Measurements from ENCODE around the gene ANAPC2. TPM values are rescaled to one million over a fixed set of nuclear protein-coding genes. Genes with fewer than 3 reads are reported as not detected.

Gene ANAPC2
- polyA plus RNA-seq, 1 donor: 47.0 TPM

GRCh38 chr9:137166380-137167229 lies 21.8 kb downstream of the ANAPC2 start:
- WGBS (ENCODE audit: insufficient coverage, low lambda C conversion rate): no CpG with 5 or more reads among the region's 22 CpGs

GRCh38 chr9:137165250-137165836 lies 23.0 kb downstream of the ANAPC2 start:
- H3K4me3 ChIP-seq (ENCODE audit: low read length): no peak overlapping the region
- H3K4me1 ChIP-seq (ENCODE audit: control insufficient read depth, insufficient read depth, low read length): peaks cover 11% of the 10 kb centered on the region
- H3K27ac ChIP-seq (ENCODE audit: low read length): no peak overlapping the region
- WGBS (ENCODE audit: insufficient coverage, low lambda C conversion rate): 60% methylated on average over 1 of the region's 32 CpGs
- DNase-seq: no peak
- peaks cover 20% of the 10 kb centered on the region for H3K9me3 ChIP-seq (ENCODE audit: control insufficient read depth, low read depth, low read length)
- H3K27me3 ChIP-seq (ENCODE audit: control insufficient read depth, insufficient read depth, low read length): peaks cover 89% of the 10 kb centered on the region
- no peaks in the 10 kb centered on the region for H3K36me3 ChIP-seq (ENCODE audit: control insufficient read depth, insufficient read depth, low read length)

More at GRCh38 chr9:137166380-137167229, 21.8 kb downstream of the ANAPC2 start:
- DNase-seq: no peak
- H3K27me3 ChIP-seq (ENCODE audit: control insufficient read depth, insufficient read depth, low read length): peaks cover 92% of the 10 kb centered on the region
- no peak overlapping the region for H3K27ac ChIP-seq (ENCODE audit: low read length)
- peaks cover 11% of the 10 kb centered on the region for H3K4me1 ChIP-seq (ENCODE audit: control insufficient read depth, insufficient read depth, low read length)
- H3K4me3 ChIP-seq (ENCODE audit: low read length): no peak overlapping the region
- peaks cover 20% of the 10 kb centered on the region for H3K9me3 ChIP-seq (ENCODE audit: control insufficient read depth, low read depth, low read length)
- H3K36me3 ChIP-seq (ENCODE audit: control insufficient read depth, insufficient read depth, low read length): no peaks in the 10 kb centered on the region

- Histone ChIP-seq H3K27ac (ENCODE audit: low read length) (no peak overlapping the region), H3K4me1 (ENCODE audit: control insufficient read depth, insufficient read depth, low read length) (peaks cover 11% of the 10 kb centered on the region), H3K36me3 (ENCODE audit: control insufficient read depth, insufficient read depth, low read length) (no peaks in the 10 kb centered on the region), H3K9me3 (ENCODE audit: control insufficient read depth, low read depth, low read length) (peaks cover 15% of the 10 kb centered on the region), H3K4me3 (ENCODE audit: low read length) (no peak overlapping the region), H3K27me3 (ENCODE audit: control insufficient read depth, insufficient read depth, low read length) (peaks cover 89% of the 10 kb centered on the region)
- DNase-seq: no peak
- no CpG with 5 or more reads among the region's 34 CpGs for whole genome bisulfite sequencing (ENCODE audit: insufficient coverage, low lambda C conversion rate)
These were observed 23.8 kb downstream of the ANAPC2 start for GRCh38 chr9:137164370-137165249.

GRCh38 chr9:137163805-137164204 lies 24.6 kb downstream of the ANAPC2 start:
- no peak overlapping the region for H3K4me3 ChIP-seq (ENCODE audit: low read length)
- H3K27me3 ChIP-seq (ENCODE audit: control insufficient read depth, insufficient read depth, low read length): peaks cover 95% of the 10 kb centered on the region
- no peaks in the 10 kb centered on the region for H3K36me3 ChIP-seq (ENCODE audit: control insufficient read depth, insufficient read depth, low read length)
- no CpG with 5 or more reads among the region's 22 CpGs for WGBS (ENCODE audit: insufficient coverage, low lambda C conversion rate)
- no peak for DNase-seq
- H3K27ac ChIP-seq (ENCODE audit: low read length): no peak overlapping the region
- peaks cover 11% of the 10 kb centered on the region for H3K4me1 ChIP-seq (ENCODE audit: control insufficient read depth, insufficient read depth, low read length)
- H3K9me3 ChIP-seq (ENCODE audit: control insufficient read depth, low read depth, low read length): peaks cover 15% of the 10 kb centered on the region

- no peaks in the 10 kb centered on the region for H3K36me3 ChIP-seq (ENCODE audit: control insufficient read depth, insufficient read depth, low read length)
- H3K4me1 ChIP-seq (ENCODE audit: control insufficient read depth, insufficient read depth, low read length): peaks cover 11% of the 10 kb centered on the region
- WGBS (ENCODE audit: insufficient coverage, low lambda C conversion rate): no CpG with 5 or more reads among the region's 26 CpGs
- H3K27ac ChIP-seq (ENCODE audit: low read length): no peak overlapping the region
- peaks cover 15% of the 10 kb centered on the region for H3K9me3 ChIP-seq (ENCODE audit: control insufficient read depth, low read depth, low read length)
- DNase-seq: no peak
- peaks cover 96% of the 10 kb centered on the region for H3K27me3 ChIP-seq (ENCODE audit: control insufficient read depth, insufficient read depth, low read length)
- H3K4me3 ChIP-seq (ENCODE audit: low read length): no peak overlapping the region
These were observed 25.0 kb downstream of the ANAPC2 start for GRCh38 chr9:137163365-137163715.

- peak in 1 of 2 donors; percentile 50 for DNase-seq
- Histone ChIP-seq H3K27ac (ENCODE audit: low read length) (no peak overlapping the region), H3K27me3 (ENCODE audit: control insufficient read depth, insufficient read depth, low read length) (peaks cover 96% of the 10 kb centered on the region), H3K4me1 (ENCODE audit: control insufficient read depth, insufficient read depth, low read length) (peaks cover 7% of the 10 kb centered on the region), H3K36me3 (ENCODE audit: control insufficient read depth, insufficient read depth, low read length) (no peaks in the 10 kb centered on the region), H3K4me3 (ENCODE audit: low read length) (no peak overlapping the region), H3K9me3 (ENCODE audit: control insufficient read depth, low read depth, low read length) (peaks cover 15% of the 10 kb centered on the region)
- WGBS (ENCODE audit: insufficient coverage, low lambda C conversion rate): no CpG with 5 or more reads among the region's 74 CpGs
These were observed 25.6 kb downstream of the ANAPC2 start for GRCh38 chr9:137162505-137163364.

- H3K27me3 ChIP-seq (ENCODE audit: control insufficient read depth, insufficient read depth, low read length): peaks cover 96% of the 10 kb centered on the region
- DNase-seq: no peak
- H3K27ac ChIP-seq (ENCODE audit: low read length): no peak overlapping the region
- H3K9me3 ChIP-seq (ENCODE audit: control insufficient read depth, low read depth, low read length): peaks cover 18% of the 10 kb centered on the region
- H3K4me3 ChIP-seq (ENCODE audit: low read length): no peak overlapping the region
- peaks cover 7% of the 10 kb centered on the region for H3K4me1 ChIP-seq (ENCODE audit: control insufficient read depth, insufficient read depth, low read length)
- H3K36me3 ChIP-seq (ENCODE audit: control insufficient read depth, insufficient read depth, low read length): no peaks in the 10 kb centered on the region
- WGBS (ENCODE audit: insufficient coverage, low lambda C conversion rate): no CpG with 5 or more reads among the region's 71 CpGs
These were observed 26.5 kb downstream of the ANAPC2 start for GRCh38 chr9:137161558-137162486.

- no peak for DNase-seq
- peaks cover 96% of the 10 kb centered on the region for H3K27me3 ChIP-seq (ENCODE audit: control insufficient read depth, insufficient read depth, low read length)
These were observed 27.4 kb downstream of the ANAPC2 start for GRCh38 chr9:137160716-137161557.

More at GRCh38 chr9:137160716-137161557, 27.4 kb downstream of the ANAPC2 start:
- WGBS (ENCODE audit: insufficient coverage, low lambda C conversion rate): no CpG with 5 or more reads among the region's 56 CpGs
- H3K27ac ChIP-seq (ENCODE audit: low read length): no peak overlapping the region
- H3K9me3 ChIP-seq (ENCODE audit: control insufficient read depth, low read depth, low read length): peaks cover 25% of the 10 kb centered on the region
- no peaks in the 10 kb centered on the region for H3K36me3 ChIP-seq (ENCODE audit: control insufficient read depth, insufficient read depth, low read length)
- H3K4me3 ChIP-seq (ENCODE audit: low read length): no peak overlapping the region
- H3K4me1 ChIP-seq (ENCODE audit: control insufficient read depth, insufficient read depth, low read length): peaks cover 7% of the 10 kb centered on the region
